Peyer's patch (tissue), 4 donors: ENCODE data around the gene OLFML2A.

Experiments used
- CTCF ChIP-seq, 6 experiments: fragments of 450-650 bp in 4 of 6; fragments of 200-600 bp in 2 of 6; sonication (generic) in 1 of 6; IDR thresholded peaks; one replicate each; pipeline ENCODE4 v1.5.1; 2017 to 2019; ENCODE audit warnings: antibody characterized with exemption in 6 of 6, mild to moderate bottlenecking in 3 of 6, moderate library complexity in 1 of 6
- POLR2A ChIP-seq, 2 donors: fragments of 450-650 bp; IDR thresholded peaks; one replicate each; pipeline ENCODE4 v1.5.1; 2017; ENCODE audit warnings: antibody characterized with exemption in 2 of 2, mild to moderate bottlenecking in 2 of 2, moderate library complexity in 2 of 2

- TF ChIP-seq CTCF (IDR thresholded peaks at IDR 0.05) (no peak), POLR2A (IDR thresholded peaks at IDR 0.05) (no peak)
Measured at GRCh38 chr9:124854822-124855221, 77.9 kb downstream of the OLFML2A start.
